GM12801 (cell line): ENCODE data around the gene TOLLIP.

Experiments
- TF ChIP-seq, protein P1 (sequence below): IDR thresholded peaks from one replicate; pipeline ENCODE4 v1.5.1; 2011; ENCODE audit warnings: control low read depth; ENCODE audit not compliant: insufficient read length; ENCODE audit errors: extremely low read depth

TOLLIP gene

DNA sequence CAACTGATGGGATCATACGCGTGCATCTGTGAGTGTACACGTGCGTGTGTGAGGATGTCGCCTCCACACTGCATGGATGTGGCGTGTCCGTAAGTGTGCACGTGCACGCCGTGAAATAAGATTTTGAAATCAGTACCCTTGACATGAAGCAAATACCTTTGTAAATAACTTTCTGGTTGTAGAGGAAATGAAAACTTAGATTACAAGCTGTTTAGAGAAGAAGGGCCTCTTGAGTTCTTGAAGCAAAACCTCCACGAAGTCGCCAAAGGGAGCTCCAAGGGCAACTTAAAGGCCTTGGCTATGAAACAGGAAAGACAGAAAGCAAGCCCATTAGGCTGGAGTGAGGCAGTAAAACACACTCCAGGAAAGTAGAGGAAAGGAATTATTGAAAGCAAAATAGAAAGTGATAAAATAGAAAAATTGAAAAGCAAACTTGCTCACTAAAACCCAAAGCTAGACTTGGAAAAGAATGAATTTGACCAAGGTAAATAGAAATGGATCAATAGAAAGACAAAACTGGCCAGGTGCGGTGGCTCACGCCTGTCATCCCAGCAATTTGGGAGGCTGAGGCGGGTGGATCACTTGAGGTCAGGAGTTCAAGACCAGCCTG lies 29.7 kb upstream of the TOLLIP start:
- TF ChIP-seq, protein P1, sequence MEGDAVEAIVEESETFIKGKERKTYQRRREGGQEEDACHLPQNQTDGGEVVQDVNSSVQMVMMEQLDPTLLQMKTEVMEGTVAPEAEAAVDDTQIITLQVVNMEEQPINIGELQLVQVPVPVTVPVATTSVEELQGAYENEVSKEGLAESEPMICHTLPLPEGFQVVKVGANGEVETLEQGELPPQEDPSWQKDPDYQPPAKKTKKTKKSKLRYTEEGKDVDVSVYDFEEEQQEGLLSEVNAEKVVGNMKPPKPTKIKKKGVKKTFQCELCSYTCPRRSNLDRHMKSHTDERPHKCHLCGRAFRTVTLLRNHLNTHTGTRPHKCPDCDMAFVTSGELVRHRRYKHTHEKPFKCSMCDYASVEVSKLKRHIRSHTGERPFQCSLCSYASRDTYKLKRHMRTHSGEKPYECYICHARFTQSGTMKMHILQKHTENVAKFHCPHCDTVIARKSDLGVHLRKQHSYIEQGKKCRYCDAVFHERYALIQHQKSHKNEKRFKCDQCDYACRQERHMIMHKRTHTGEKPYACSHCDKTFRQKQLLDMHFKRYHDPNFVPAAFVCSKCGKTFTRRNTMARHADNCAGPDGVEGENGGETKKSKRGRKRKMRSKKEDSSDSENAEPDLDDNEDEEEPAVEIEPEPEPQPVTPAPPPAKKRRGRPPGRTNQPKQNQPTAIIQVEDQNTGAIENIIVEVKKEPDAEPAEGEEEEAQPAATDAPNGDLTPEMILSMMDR = no peak

DNA sequence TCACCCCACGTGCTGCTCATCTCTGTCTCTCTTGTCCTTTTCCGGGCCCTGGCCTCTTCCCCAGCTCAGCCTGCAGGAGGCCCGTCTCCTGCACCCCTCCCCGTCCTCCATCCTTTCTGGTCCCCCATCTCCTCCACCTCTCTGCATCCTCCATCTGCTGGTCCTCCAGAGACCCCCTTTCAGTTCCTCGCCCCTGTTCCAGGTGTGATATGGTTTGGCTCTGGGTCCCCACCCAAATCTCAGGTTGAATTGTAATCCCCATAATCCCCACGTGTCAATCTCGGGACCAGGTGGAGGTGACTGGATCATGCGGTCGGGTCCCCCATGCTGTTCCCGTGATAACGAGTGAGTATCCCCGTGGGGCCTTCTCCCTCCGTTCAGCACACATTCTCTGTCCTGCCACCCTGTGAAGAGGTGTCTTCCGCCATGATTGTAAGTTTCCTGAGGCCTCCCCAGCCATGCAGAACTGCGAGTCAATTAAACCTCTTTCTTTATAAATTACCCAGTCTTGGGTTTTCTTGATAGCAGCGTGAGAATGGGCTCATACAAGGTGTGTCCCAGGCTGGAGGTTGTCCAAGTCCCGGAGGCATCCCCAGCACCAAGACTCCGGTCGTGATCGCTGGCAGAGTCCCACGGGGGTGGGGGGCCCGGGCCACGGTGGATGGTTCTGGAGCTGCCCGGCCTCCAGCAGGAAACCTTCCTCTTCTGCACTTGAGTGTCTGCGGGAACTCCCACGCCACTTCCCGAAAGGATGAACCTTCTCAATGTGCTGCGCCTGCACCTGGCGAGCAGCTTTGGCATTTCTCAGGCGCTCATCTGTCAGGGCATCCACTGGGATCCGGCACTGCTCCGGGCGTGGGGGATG lies 29.0 kb upstream of the TOLLIP start:
- TF ChIP-seq, protein P1 = no peak

DNA sequence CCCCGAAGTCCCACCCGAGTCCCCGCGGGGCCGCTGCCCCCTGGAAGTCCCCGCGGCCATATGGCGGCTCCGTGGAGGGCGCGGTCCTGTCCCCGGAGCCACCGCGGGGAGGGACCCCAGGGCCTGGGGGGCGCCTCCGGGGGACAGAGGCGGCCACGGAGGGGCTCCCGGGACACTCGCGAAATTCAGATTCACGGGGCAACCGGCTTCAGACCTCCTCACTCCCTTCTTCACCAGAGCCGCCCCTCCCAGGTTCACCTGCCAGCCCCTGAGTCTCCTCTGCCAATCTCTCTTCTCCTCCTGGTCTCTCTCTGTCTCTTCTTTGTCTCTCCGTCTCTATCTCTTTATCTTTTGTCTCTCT lies 28.2 kb upstream of the TOLLIP start:
- TF ChIP-seq, protein P1 = no peak

DNA sequence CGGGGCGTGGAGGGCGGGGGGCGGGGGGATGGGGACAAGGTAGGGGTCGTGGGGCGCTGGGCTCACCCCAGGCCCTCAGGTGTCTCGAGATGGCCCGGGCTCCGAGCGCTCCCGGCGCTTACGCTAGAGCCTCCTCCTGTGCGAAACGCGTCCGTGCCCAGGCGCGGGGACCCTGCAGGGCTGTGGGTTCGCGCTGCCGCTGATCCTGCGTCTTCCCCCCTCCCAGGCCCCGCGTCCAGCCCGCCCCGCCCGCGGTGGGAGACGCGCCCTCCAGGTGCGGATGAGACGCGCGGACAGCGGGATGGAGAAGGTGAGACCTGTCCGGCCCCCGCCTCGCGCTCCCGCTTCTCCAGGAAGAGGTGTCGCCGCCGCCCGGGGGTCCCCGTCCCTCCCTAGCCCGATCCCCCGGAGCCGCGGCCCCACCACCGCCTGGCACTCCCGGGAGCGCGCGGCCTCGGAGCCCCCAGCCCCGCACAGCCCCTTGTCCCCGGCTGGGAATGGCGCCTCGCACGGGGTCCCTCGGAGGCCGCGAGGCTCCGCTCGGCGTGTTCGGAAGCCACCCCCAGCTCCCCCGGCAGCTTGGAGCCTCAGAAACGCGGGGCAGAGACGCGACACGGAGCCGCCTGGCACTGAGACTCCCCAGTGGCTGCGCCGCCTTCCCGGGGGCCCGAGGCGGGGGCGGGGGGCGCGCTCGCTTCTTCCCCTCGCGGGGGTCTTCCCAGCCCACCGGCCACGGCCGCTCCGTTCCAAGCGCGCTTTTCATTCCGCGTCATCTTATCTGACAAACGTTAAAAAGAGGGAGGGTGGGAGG lies 27.6 kb upstream of the TOLLIP start:
- TF ChIP-seq, protein P1 = no peak

DNA sequence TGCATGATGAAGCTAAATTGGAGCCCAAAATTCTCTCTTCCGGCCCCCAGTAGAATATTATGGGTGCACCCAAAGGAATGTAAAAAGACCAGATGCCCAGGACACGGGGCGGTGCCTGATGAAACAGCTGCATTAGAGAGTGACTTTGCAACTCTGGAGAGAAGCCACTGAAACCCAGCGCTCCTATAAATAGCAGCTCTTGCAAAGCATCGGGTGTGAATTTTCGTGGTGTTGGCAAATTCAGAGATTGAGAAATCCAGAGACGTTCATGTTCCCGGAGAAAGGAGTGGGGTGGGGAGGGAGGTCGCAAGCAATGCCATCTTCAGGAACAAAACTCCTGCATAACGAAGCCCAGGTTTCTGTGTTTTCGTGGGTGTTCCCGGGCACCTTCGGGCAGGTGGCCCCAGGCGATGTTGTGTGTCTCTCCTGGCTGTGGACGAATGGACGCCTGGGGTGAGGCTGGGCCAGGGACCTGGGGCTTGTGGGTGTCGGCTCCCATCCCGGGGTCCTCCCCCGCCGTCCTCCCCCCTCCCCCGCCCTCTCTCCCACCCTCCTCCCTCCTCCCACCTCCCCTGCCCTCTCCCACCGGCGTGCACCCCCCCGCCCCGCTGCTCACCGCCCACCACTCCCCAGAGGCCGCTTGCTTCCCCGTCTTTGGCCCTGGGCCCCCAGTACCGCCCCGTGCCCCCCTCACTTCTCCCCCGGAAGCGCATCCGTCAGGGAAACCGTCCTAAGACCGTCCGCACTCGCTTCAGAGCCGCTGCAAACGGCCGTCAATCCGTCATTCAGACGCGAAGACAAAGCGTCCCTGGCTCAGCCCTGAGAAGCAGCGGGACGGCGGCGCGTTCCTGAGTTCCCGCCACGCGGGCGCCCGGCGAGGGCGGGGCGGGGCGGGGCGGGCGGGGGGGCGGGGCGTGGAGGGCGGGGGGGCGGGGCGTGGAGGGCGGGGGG lies 26.7 kb upstream of the TOLLIP start:
- TF ChIP-seq, protein P1 = no peak

DNA sequence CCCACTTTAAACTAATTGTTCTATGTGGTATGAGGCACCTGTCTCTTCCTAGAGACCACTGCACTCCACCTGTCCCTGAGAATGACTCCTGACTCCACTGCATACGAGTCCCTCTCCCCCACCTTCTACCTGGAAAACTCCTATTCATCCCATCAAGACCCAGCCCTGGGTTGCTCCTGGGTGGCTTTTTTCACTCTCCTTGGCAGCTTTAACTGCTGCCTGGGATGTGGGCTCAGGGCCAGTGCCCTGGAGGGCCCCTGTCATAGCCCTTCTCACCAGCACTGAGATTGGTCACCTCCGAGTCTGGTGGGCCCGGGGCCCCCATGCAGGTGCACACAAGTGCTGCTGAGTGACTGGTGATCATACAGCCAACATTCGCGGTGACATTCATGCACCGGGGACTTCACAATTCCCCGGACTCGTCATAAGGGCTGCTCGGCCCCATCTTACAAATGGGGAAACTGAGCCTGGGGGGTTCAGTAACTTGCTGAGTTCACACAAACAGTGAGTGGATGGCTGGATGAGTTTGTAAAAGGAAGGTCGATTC lies 25.9 kb upstream of the TOLLIP start:
- TF ChIP-seq, protein P1 = no peak
